HL-60 (cell line): ENCODE data around the gene CCDC190.

ENCODE experiments used
- GABPA ChIP-seq: IDR thresholded peaks from 2 replicates; pipeline ENCODE4 v1.6.1; 2012; ENCODE audit warnings: low read depth
- POLR2AphosphoS5 ChIP-seq: IDR thresholded peaks from 2 replicates; pipeline ENCODE4 v1.6.1; 2012; ENCODE audit warnings: low read depth
- SPI1 ChIP-seq: IDR thresholded peaks from 2 replicates; pipeline ENCODE4 v1.6.1; 2012; ENCODE audit warnings: low read depth, mild to moderate bottlenecking, borderline replicate concordance
- TF ChIP-seq, protein P1 (sequence below): IDR thresholded peaks from one replicate; pipeline ENCODE4 v1.5.1; 2011; ENCODE audit warnings: low read length, control low read depth, inconsistent platforms; ENCODE audit not compliant: insufficient read depth
- TF ChIP-seq, protein P2 (sequence below): IDR thresholded peaks from 2 replicates; pipeline ENCODE4 v1.6.1; 2012; ENCODE audit warnings: low read depth; ENCODE audit not compliant: insufficient replicate concordance

DNA sequence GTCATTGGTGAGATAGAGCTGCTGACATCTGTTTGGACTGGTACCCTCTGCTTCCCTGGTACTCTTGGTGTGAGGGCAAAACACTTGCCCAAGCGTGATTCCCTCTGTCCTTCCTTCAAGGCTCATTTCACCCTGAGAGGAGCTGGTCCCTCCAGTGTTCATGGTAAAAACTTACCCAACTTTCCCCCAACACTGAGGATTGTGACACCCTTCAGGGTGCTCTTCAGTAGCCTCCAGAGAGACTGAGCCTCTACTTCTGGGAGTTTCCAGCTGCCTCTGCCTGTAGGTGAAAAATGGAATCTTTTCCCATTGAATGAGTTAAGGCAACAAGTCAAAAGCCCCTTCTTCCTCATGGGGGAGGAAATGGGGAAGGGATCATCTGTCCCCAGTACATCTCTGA lies 9.6 kb downstream of the CCDC190 start:
- TF ChIP-seq POLR2AphosphoS5 (no peak), GABPA (no peak), SPI1 (no peak)
- TF ChIP-seq, protein P1, sequence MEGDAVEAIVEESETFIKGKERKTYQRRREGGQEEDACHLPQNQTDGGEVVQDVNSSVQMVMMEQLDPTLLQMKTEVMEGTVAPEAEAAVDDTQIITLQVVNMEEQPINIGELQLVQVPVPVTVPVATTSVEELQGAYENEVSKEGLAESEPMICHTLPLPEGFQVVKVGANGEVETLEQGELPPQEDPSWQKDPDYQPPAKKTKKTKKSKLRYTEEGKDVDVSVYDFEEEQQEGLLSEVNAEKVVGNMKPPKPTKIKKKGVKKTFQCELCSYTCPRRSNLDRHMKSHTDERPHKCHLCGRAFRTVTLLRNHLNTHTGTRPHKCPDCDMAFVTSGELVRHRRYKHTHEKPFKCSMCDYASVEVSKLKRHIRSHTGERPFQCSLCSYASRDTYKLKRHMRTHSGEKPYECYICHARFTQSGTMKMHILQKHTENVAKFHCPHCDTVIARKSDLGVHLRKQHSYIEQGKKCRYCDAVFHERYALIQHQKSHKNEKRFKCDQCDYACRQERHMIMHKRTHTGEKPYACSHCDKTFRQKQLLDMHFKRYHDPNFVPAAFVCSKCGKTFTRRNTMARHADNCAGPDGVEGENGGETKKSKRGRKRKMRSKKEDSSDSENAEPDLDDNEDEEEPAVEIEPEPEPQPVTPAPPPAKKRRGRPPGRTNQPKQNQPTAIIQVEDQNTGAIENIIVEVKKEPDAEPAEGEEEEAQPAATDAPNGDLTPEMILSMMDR = no peak
- TF ChIP-seq, protein P2, sequence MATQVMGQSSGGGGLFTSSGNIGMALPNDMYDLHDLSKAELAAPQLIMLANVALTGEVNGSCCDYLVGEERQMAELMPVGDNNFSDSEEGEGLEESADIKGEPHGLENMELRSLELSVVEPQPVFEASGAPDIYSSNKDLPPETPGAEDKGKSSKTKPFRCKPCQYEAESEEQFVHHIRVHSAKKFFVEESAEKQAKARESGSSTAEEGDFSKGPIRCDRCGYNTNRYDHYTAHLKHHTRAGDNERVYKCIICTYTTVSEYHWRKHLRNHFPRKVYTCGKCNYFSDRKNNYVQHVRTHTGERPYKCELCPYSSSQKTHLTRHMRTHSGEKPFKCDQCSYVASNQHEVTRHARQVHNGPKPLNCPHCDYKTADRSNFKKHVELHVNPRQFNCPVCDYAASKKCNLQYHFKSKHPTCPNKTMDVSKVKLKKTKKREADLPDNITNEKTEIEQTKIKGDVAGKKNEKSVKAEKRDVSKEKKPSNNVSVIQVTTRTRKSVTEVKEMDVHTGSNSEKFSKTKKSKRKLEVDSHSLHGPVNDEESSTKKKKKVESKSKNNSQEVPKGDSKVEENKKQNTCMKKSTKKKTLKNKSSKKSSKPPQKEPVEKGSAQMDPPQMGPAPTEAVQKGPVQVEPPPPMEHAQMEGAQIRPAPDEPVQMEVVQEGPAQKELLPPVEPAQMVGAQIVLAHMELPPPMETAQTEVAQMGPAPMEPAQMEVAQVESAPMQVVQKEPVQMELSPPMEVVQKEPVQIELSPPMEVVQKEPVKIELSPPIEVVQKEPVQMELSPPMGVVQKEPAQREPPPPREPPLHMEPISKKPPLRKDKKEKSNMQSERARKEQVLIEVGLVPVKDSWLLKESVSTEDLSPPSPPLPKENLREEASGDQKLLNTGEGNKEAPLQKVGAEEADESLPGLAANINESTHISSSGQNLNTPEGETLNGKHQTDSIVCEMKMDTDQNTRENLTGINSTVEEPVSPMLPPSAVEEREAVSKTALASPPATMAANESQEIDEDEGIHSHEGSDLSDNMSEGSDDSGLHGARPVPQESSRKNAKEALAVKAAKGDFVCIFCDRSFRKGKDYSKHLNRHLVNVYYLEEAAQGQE = no peak
